KOPT-K1 (cell line): Measurements from ENCODE around the gene SNTA1.
"Not testable (repeated sequence)": the region's sequence is repeated elsewhere in the genome, so short reads cannot be mapped to it uniquely, and the experiment has no call there.

ENCODE experiments used
- H3K27ac ChIP-seq: fragments of 200-600 bp; sonication (generic); 2 replicates; pipeline ENCODE4 v1.5.1; 2016; ENCODE audit warnings: antibody characterized with exemption, mild to moderate bottlenecking, low read depth, low read length; ENCODE audit not compliant: poor library complexity, severe bottlenecking
- H3K36me3 ChIP-seq: fragments of 200-600 bp; sonication (generic); 2 replicates; pipeline ENCODE4 v1.5.1; 2017; ENCODE audit warnings: antibody characterized with exemption, mild to moderate bottlenecking, low read length, moderate library complexity; ENCODE audit not compliant: insufficient read depth
- H3K9me3 ChIP-seq: fragments of 200-600 bp; sonication (generic); 2 replicates; pipeline ENCODE4 v1.5.1; 2017; ENCODE audit warnings: antibody characterized with exemption, low read length, mild to moderate bottlenecking; ENCODE audit not compliant: insufficient read depth, poor library complexity, severe bottlenecking

SNTA1 gene

DNA sequence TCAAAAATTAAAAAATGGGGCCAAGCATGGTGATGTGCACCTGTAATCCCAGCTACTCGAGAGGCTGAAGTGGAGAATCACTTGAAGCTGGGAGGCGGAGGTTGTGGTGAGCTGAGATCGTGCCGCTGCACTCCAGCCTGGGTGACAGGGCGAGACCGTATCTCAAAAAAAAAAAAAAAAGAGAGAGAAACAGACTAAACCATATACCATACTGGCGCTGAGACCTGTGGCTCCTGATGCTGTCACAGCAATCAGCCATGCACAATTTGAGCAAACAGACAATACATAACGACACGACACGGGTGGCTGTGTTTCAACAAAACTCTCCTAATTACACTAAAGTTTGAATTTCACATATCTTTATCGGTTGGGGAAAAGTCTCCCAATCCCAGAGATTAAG is 31.4 kb upstream of the SNTA1 start:
- Histone ChIP-seq H3K36me3 (no peaks in the 10 kb centered on the region), H3K9me3 (no peaks in the 10 kb centered on the region), H3K27ac (no peak overlapping the region)

DNA sequence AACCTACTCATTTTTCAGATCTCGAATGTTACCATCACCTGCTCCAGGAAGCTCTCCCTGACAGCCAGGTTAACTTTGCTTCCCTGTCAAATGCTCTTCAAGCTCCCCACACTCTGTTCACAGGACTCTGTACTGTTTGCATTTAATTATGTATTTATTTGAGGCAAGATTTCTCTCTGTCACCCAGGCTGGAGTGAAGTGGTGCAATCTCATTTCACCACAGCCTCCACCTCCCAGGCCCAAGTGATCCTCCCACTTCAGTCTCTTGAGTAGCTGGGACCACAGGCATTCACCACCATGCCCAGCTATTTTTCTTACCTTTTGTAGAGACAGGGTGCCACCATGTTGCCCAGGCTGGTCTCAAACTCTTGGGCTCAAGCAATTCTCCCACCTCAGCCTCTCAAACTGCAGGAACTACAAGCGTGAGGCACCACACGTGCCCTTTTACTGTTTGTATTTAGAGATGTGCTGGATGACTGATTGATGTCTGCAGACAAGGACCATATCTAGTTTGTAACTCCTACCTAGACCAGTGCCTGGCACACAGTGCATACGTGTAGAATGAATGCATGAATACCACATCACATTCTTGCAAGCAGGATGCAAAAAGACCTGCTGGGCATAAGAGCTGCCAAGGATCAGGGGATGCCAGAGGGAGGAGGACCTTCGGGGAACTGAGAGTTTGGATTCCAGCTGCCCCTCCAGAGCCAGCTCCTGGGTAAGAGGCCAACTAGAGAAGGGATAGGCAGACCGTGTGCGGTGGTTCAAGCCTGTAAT is 30.7 kb upstream of the SNTA1 start:
- no peaks in the 10 kb centered on the region for H3K9me3 ChIP-seq
- H3K27ac ChIP-seq = no peak overlapping the region
- H3K36me3 ChIP-seq = no peaks in the 10 kb centered on the region

GRCh38 chr20:33472868-33473435 is 29.4 kb upstream of the SNTA1 start:
- H3K36me3 ChIP-seq = no peaks in the 10 kb centered on the region
- no peak overlapping the region for H3K27ac ChIP-seq
- no peaks in the 10 kb centered on the region for H3K9me3 ChIP-seq

- Histone ChIP-seq H3K9me3 (no peaks in the 10 kb centered on the region), H3K36me3 (no peaks in the 10 kb centered on the region), H3K27ac (no peak overlapping the region)
Observed at GRCh38 chr20:33470866-33471265, 27.3 kb upstream of the SNTA1 start.

GRCh38 chr20:33470457-33470856 is 26.9 kb upstream of the SNTA1 start:
- Histone ChIP-seq H3K27ac (no peak overlapping the region), H3K36me3 (no peaks in the 10 kb centered on the region), H3K9me3 (no peaks in the 10 kb centered on the region)

- no peaks in the 10 kb centered on the region for H3K9me3 ChIP-seq
Observed at GRCh38 chr20:33466303-33466646, 22.7 kb upstream of the SNTA1 start.

DNA sequence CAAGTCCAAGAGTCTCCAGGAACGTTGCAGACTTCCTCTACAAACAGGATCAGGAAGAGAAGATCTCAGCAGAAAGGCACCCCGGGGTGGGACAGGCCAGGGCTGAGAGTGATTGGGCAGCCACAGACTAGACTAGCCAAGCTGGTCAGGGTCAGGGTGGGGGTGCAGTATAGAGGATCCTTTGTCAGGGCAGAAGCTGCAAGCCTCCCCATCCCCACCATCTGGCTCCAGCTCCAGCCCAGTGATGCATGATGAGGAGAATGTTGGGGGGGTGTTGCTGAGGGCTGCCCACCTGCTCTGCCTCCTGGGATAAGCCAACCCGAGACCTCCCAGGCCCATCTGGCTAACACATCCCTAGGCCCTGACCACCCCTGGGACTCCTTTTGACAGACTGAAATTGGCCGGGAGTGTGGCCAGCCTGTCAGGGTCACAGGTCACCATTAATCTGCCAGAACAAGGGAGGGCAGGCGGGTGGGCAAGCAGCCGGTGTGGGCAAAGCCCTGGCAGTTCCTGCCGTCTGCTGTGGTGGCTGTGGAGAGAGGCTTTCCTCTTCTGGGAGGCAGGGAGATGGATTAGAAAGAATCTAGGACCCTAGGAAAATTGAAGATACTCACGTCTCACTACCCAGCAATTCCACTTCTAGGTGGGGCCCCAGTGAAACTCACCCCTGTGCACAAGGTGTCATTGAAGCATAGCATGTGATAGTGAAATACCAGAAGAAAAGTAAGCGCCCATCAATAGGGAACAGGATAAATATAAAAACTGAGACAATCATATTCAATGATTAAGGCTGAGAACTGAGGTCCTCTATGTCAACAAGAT is 22.1 kb upstream of the SNTA1 start:
- H3K9me3 ChIP-seq = no peaks in the 10 kb centered on the region
- no peaks in the 10 kb centered on the region for H3K36me3 ChIP-seq
- no peak overlapping the region for H3K27ac ChIP-seq

More at GRCh38 chr20:33466303-33466646, 22.7 kb upstream of the SNTA1 start:
- Histone ChIP-seq H3K36me3 (no peaks in the 10 kb centered on the region), H3K27ac (no peak overlapping the region)

GRCh38 chr20:33464759-33465158 is 21.2 kb upstream of the SNTA1 start:
- not testable (repeated sequence) for H3K9me3 ChIP-seq, H3K27ac ChIP-seq, H3K36me3 ChIP-seq

DNA sequence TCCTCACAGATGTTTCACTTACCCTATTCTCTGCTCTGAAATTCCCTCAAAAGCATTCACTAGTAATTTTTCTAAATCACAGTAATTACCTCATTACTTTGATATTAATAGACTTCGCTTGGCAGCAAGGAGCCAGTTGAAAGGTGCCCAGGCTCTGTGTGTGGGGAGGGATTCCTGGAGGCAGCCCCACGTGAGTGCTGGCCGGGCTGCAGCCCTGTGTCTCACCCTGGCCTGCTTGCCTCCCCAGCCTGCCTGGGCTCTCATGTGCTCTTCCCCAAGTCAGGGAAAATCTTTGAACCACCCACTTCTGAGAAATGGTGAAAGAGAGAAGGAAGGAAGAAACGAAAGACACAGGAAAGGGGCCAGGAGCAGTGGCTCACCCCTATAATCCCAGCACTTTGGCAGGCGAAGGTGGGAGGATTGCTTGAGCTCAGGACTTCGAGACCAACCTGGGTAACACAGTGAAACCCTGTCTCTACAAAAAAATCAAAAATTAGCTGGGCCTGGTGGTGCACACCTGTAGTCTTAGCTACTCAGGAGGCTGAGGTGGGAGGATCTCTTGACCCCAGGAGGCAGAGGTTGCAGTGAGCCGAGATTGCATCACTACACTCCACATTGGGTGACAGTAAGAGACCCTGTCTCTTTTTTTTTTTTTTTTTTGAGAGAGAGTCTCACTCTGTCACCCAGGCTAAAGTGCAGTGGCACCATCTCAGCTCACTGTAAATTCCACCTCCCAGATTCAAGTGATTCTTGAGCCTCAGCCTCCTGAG is 20.0 kb upstream of the SNTA1 start:
- no peaks in the 10 kb centered on the region for H3K9me3 ChIP-seq
- H3K36me3 ChIP-seq = no peaks in the 10 kb centered on the region
- H3K27ac ChIP-seq = no peak overlapping the region

GRCh38 chr20:33460711-33461110 is 17.1 kb upstream of the SNTA1 start:
- no peaks in the 10 kb centered on the region for H3K9me3 ChIP-seq
- H3K36me3 ChIP-seq = no peaks in the 10 kb centered on the region
- no peak overlapping the region for H3K27ac ChIP-seq

DNA sequence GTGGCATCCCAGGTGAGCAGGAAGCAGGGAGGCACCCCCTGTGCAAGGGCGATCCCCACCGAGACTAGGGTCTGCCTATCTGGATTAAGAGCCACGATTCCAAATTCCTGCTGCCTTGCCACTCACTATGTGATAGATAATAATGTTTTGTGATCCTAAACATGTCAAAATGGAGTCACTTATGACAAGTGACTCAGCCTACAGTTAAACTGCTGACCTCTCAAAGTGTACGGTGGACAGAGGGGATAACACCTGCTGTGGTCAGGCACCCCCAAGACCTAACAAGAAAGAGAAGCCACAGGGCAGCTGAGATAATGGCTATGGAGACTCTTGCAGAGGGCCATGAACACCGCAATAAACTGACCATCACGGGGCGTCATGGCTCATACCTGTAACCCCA is 16.0 kb upstream of the SNTA1 start:
- Histone ChIP-seq H3K36me3 (no peaks in the 10 kb centered on the region), H3K9me3 (no peaks in the 10 kb centered on the region), H3K27ac (no peak overlapping the region)

GRCh38 chr20:33456916-33457642 is 13.5 kb upstream of the SNTA1 start:
- H3K9me3 ChIP-seq, H3K27ac ChIP-seq, H3K36me3 ChIP-seq: not testable (repeated sequence)

DNA sequence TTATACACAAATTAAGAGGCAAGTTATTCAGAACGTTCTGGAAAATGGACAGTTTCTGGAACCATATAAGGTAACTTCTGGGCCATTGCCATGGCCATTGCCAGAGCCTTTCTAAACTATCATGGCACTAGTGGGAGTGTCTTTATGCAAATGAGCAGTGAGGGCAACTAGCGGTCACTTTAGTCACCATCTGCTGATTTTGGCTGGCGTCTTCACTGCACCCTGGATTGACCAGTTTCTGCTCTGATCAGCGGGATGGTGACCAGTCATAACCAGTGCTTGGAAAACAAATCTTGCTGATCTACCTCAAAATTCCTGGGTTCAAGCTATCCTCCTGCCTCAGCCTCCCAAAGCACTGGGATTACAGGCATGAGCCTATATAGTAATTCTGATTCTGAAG is 7.3 kb upstream of the SNTA1 start:
- Histone ChIP-seq H3K27ac (no peak overlapping the region), H3K36me3 (no peaks in the 10 kb centered on the region), H3K9me3 (peaks cover 7% of the 10 kb centered on the region)

- Histone ChIP-seq H3K9me3 (peaks cover 7% of the 10 kb centered on the region), H3K36me3 (no peaks in the 10 kb centered on the region), H3K27ac (no peak overlapping the region)
Observed at GRCh38 chr20:33445881-33446625, 2.5 kb upstream of the SNTA1 start.
